Hepatocyte (in vitro differentiated cells): Measurements from ENCODE around the gene SLC12A7. TPM values are rescaled to one million over a fixed set of nuclear protein-coding genes. Genes with fewer than 3 reads are reported as not detected.

Experiments used
- DNase-seq: peaks from one replicate; pipeline ENCODE4 v3.0.0-alpha.2; 2016; ENCODE audit warnings: low spot score
- H2AFZ ChIP-seq: fragments of 200-600 bp; sonication (generic); 2 replicates; pipeline ENCODE4 v1.6.0; 2016; ENCODE audit warnings: antibody characterized with exemption, mild to moderate bottlenecking
- H3K27ac ChIP-seq: fragments of 200-600 bp; sonication (generic); 2 replicates; pipeline ENCODE4 v1.5.1; 2016; ENCODE audit warnings: mild to moderate bottlenecking
- H3K27me3 ChIP-seq: fragments of 200-600 bp; sonication (generic); 2 replicates; pipeline ENCODE4 v1.6.1; 2016
- H3K36me3 ChIP-seq: fragments of 200-600 bp; sonication (generic); replicated peaks from 2 replicates; pipeline ENCODE4 v1.5.1; 2016; ENCODE audit warnings: low read depth; ENCODE audit not compliant: insufficient read depth
- H3K4me1 ChIP-seq: fragments of 200-600 bp; sonication (generic); 2 replicates; pipeline ENCODE4 v1.5.1; 2016; ENCODE audit warnings: mild to moderate bottlenecking, moderate library complexity; ENCODE audit not compliant: insufficient read depth
- H3K4me2 ChIP-seq: fragments of 200-600 bp; sonication (generic); 2 replicates; pipeline ENCODE4 v1.6.0; 2016
- H3K4me3 ChIP-seq: fragments of 200-600 bp; sonication (generic); 2 replicates; pipeline ENCODE4 v1.5.1; 2016; ENCODE audit warnings: mild to moderate bottlenecking
- H3K79me2 ChIP-seq: fragments of 200-600 bp; sonication (generic); 2 replicates; pipeline ENCODE4 v1.6.0; 2017; ENCODE audit warnings: mild to moderate bottlenecking
- H3K9me2 ChIP-seq: fragments of 200-600 bp; sonication (generic); replicated peaks from 2 replicates; pipeline ENCODE4 v1.6.0; 2017; ENCODE audit warnings: mild to moderate bottlenecking; ENCODE audit not compliant: insufficient read depth
- H3K9me3 ChIP-seq: fragments of 200-600 bp; sonication (generic); 2 replicates; pipeline ENCODE4 v1.5.1; 2016; ENCODE audit warnings: low read depth, mild to moderate bottlenecking
- H4K20me1 ChIP-seq: fragments of 200-600 bp; sonication (generic); 2 replicates; pipeline ENCODE4 v1.6.0; 2016; ENCODE audit warnings: mild to moderate bottlenecking; ENCODE audit not compliant: insufficient read depth, poor library complexity, severe bottlenecking
- CTCF ChIP-seq: fragments of 200-600 bp; sonication (generic); IDR thresholded peaks from 2 replicates; pipeline ENCODE4 v1.5.1; 2016; ENCODE audit warnings: antibody characterized with exemption, mild to moderate bottlenecking; ENCODE audit not compliant: poor library complexity
- EZH2 ChIP-seq: fragments of 200-600 bp; sonication (generic); IDR thresholded peaks from 2 replicates; pipeline ENCODE4 v1.6.1; 2016; ENCODE audit warnings: antibody characterized with exemption, mild to moderate bottlenecking, borderline replicate concordance
- EZH2phosphoT487 ChIP-seq: fragments of 200-600 bp; sonication (generic); IDR thresholded peaks from one replicate; pipeline ENCODE4 v1.6.1; 2018; ENCODE audit warnings: antibody characterized with exemption, mild to moderate bottlenecking, low read depth, moderate library complexity; ENCODE audit not compliant: unreplicated experiment, severe bottlenecking
- WGBS: methylation state at CpG from one replicate; pipeline ENCODE4 v1.1.6; 2016; ENCODE audit warnings: low lambda C conversion rate; ENCODE audit errors: missing lambda C conversion rate; 5-methylcytosine and 5-hydroxymethylcytosine counted together
- polyA plus RNA-seq: library from polyadenylated mRNA; unstranded; fragments of >200 nt; fragmentation: Nextera tagmentation; extraction: Ambion mirVana; gene quantifications from 2 replicates; pipeline ENCODE4 v1.2.1, GENCODE V29; 2016
- total RNA-seq: library from RNA; depleted of rRNA; stranded (reverse); fragments of >200 nt; gene quantifications from 2 replicates; pipeline ENCODE4 v1.2.3, GENCODE V29; 2014

The SLC12A7 gene
- total and polyA plus RNA-seq, 2 experiments from 2014 or later = 30.2 to 34.3 TPM

GRCh38 chr5:1094670-1095190 is 17.1 kb downstream of the SLC12A7 start:
- H3K27me3 ChIP-seq = no peaks in the 10 kb centered on the region
- H3K4me3 ChIP-seq = no peak overlapping the region
- 82% methylated on average over 14 of the region's 21 CpGs for WGBS
- peaks cover 15% of the 10 kb centered on the region for H4K20me1 ChIP-seq
- DNase-seq = no peak
- no peaks in the 10 kb centered on the region for H3K36me3 ChIP-seq
- no peak overlapping the region for H3K27ac ChIP-seq
- H3K9me2 ChIP-seq = no peaks in the 10 kb centered on the region
- H3K9me3 ChIP-seq = no peaks in the 10 kb centered on the region
- H3K4me2 ChIP-seq = no peak overlapping the region
- peaks cover 20% of the 10 kb centered on the region for H3K4me1 ChIP-seq
- H2AFZ ChIP-seq = no peak overlapping the region
- no peak for TF ChIP-seq EZH2
- no peak for TF ChIP-seq EZH2phosphoT487
- no peak for TF ChIP-seq CTCF
- peaks cover 31% of the 10 kb centered on the region for H3K79me2 ChIP-seq

GRCh38 chr5:1093361-1093760 is 18.5 kb downstream of the SLC12A7 start:
- no peak overlapping the region for H3K27ac ChIP-seq
- DNase-seq = no peak

GRCh38 chr5:1092122-1092521 is 19.7 kb downstream of the SLC12A7 start:
- Histone ChIP-seq H3K9me2 (no peaks in the 10 kb centered on the region), H3K9me3 (no peaks in the 10 kb centered on the region), H3K79me2 (peaks cover 13% of the 10 kb centered on the region), H4K20me1 (no peaks in the 10 kb centered on the region), H3K4me2 (no peak overlapping the region), H3K27ac (peak overlapping the region; percentile 70), H2AFZ (no peak overlapping the region), H3K36me3 (no peaks in the 10 kb centered on the region), H3K27me3 (no peaks in the 10 kb centered on the region), H3K4me3 (no peak overlapping the region), H3K4me1 (peaks cover 15% of the 10 kb centered on the region)
- TF ChIP-seq CTCF = no peak
- no peak for DNase-seq
- 77% methylated on average over 14 of the region's 14 CpGs for WGBS

More at GRCh38 chr5:1093361-1093760, 18.5 kb downstream of the SLC12A7 start:
- peaks cover 20% of the 10 kb centered on the region for H3K79me2 ChIP-seq
- no peak overlapping the region for H3K4me2 ChIP-seq
- peaks cover 4% of the 10 kb centered on the region for H4K20me1 ChIP-seq
- H3K4me3 ChIP-seq = no peak overlapping the region
- no peaks in the 10 kb centered on the region for H3K9me2 ChIP-seq
- no peaks in the 10 kb centered on the region for H3K27me3 ChIP-seq
- H3K4me1 ChIP-seq = peaks cover 23% of the 10 kb centered on the region
- H2AFZ ChIP-seq = no peak overlapping the region
- no peaks in the 10 kb centered on the region for H3K9me3 ChIP-seq
- TF ChIP-seq EZH2 (no peak), CTCF (no peak), EZH2phosphoT487 (no peak)
- WGBS = 94% methylated on average over 12 of the region's 26 CpGs
- H3K36me3 ChIP-seq = no peaks in the 10 kb centered on the region

GRCh38 chr5:1091632-1092031 is 20.2 kb downstream of the SLC12A7 start:
- Histone ChIP-seq H3K4me1 (peaks cover 14% of the 10 kb centered on the region), H3K4me2 (no peak overlapping the region), H4K20me1 (no peaks in the 10 kb centered on the region), H3K9me3 (no peaks in the 10 kb centered on the region), H3K9me2 (no peaks in the 10 kb centered on the region), H2AFZ (no peak overlapping the region), H3K27ac (peak overlapping the region; percentile 70), H3K4me3 (no peak overlapping the region), H3K79me2 (peaks cover 10% of the 10 kb centered on the region), H3K27me3 (no peaks in the 10 kb centered on the region), H3K36me3 (no peaks in the 10 kb centered on the region)
- DNase-seq = no peak
- 90% methylated on average over 23 of the region's 23 CpGs for WGBS
- TF ChIP-seq CTCF = no peak
- no peak for TF ChIP-seq EZH2phosphoT487
- no peak for TF ChIP-seq EZH2
